ENCODE results near the gene ULK3. TPM values are rescaled to one million over a fixed set of nuclear protein-coding genes. Genes with fewer than 3 reads are reported as not detected.

ULK3 gene
- total and polyA plus RNA-seq, 10 of the 15 experiments (the other 5 are each of a cell fraction or from before 2014, with no cell fraction given), result 0.64 to 38.8 (median 27.1) TPM

- TF ChIP-seq, protein P1, sequence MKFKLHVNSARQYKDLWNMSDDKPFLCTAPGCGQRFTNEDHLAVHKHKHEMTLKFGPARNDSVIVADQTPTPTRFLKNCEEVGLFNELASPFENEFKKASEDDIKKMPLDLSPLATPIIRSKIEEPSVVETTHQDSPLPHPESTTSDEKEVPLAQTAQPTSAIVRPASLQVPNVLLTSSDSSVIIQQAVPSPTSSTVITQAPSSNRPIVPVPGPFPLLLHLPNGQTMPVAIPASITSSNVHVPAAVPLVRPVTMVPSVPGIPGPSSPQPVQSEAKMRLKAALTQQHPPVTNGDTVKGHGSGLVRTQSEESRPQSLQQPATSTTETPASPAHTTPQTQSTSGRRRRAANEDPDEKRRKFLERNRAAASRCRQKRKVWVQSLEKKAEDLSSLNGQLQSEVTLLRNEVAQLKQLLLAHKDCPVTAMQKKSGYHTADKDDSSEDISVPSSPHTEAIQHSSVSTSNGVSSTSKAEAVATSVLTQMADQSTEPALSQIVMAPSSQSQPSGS (IDR thresholded peaks at IDR 0.05; ENCODE audit: low read length), result no peak
- no peak for TF ChIP-seq JUNB (IDR thresholded peaks at IDR 0.05)
Measured at GRCh38 chr15:74791007-74791406, 51.9 kb downstream of the ULK3 start (continued).

- in situ Hi-C loops (cut with MboI), result no loop called here
- POLR2A ChIA-PET, result interaction anchor here (1.3 to 14.2 kb wide), 3 partner anchors 9 to 388 kb away, joined by 5 to 602 read pairs (median 6); partner anchors contain the start of gene CSK
- peaks cover 68% of the 10 kb centered on the region for H3K4me1 ChIP-seq (ENCODE audit: control insufficient read depth, insufficient read depth, low read length)
- SMC1A ChIA-PET (ENCODE audit: uncharacterized antibody, unreplicated experiment), result interaction anchor here (0.7 to 15.7 kb wide), 5 partner anchors 8 to 159 kb away, joined by 3 to 811 read pairs (median 4); partner anchors contain the start of gene CSK
- H4K20me1 ChIP-seq (ENCODE audit: control insufficient read depth, insufficient read depth), result no peaks in the 10 kb centered on the region
- RAD21 ChIA-PET (ENCODE audit: unreplicated experiment), result interaction anchor here (1.0 to 25.2 kb wide), 5 partner anchors 0 to 387 kb away, joined by 4 to 1186 read pairs (median 7); partner anchors contain the start of gene CSK
- no peak overlapping the region for H2AFZ ChIP-seq (ENCODE audit: control insufficient read depth, low read depth, low read length)
- H3K79me2 ChIP-seq (ENCODE audit: control insufficient read depth, insufficient read depth, low read length), result peaks cover 91% of the 10 kb centered on the region
- H3K27me3 ChIP-seq (replicated peaks in 1 of 2; ENCODE audit: control insufficient read depth in 2 of 2, insufficient read depth in 2 of 2, low read length in 1 of 2), result no peaks in the 10 kb centered on the region
- H3K4me3 ChIP-seq, result peak overlapping the region; percentile 77
- peaks cover 13 to 14% of the 10 kb centered on the region in 2 experiments; a peak in 3 of 4 replicates for H3K36me3 ChIP-seq (ENCODE audit: control insufficient read depth in 2 of 2, insufficient read depth in 2 of 2, low read length in 1 of 2)
- no peaks in the 10 kb centered on the region for H3K9me3 ChIP-seq (replicated peaks; ENCODE audit: control insufficient read depth, insufficient read depth, low read length)
- 0% methylated on average over 15 of the region's 15 CpGs for WGBS (ENCODE audit: insufficient coverage, insufficient replicate concordance, low lambda C conversion rate, missing lambda C conversion rate)
- ATAC-seq, result peak; percentile 22
- CTCF ChIA-PET, result interaction anchor here (1.1 to 25.9 kb wide), 6 partner anchors 8 to 156 kb away, joined by 3 to 1288 read pairs (median 14); partner anchors contain the start of gene CSK
- peak overlapping the region; percentile 82 for H3K9ac ChIP-seq (ENCODE audit: control insufficient read depth, insufficient read depth, low read length)
- no peak for DNase-seq (ENCODE audit: low read depth, low spot score)
- intact Hi-C loops (cut with micrococcal nuclease; ENCODE audit: unreplicated experiment), result no loop called here
- H3K4me2 ChIP-seq (ENCODE audit: control insufficient read depth, insufficient read depth), result peak overlapping the region; percentile 67
- no peak for FAIRE-seq
- H3K27ac ChIP-seq (ENCODE audit: control insufficient read depth, insufficient read depth), result peak overlapping the region; percentile 96
- BruUV-seq (replicated peaks), result no TSS peak
- TF ChIP-seq NBN (IDR thresholded peaks at IDR 0.05), result peak; percentile 77
- TF ChIP-seq, protein P2, sequence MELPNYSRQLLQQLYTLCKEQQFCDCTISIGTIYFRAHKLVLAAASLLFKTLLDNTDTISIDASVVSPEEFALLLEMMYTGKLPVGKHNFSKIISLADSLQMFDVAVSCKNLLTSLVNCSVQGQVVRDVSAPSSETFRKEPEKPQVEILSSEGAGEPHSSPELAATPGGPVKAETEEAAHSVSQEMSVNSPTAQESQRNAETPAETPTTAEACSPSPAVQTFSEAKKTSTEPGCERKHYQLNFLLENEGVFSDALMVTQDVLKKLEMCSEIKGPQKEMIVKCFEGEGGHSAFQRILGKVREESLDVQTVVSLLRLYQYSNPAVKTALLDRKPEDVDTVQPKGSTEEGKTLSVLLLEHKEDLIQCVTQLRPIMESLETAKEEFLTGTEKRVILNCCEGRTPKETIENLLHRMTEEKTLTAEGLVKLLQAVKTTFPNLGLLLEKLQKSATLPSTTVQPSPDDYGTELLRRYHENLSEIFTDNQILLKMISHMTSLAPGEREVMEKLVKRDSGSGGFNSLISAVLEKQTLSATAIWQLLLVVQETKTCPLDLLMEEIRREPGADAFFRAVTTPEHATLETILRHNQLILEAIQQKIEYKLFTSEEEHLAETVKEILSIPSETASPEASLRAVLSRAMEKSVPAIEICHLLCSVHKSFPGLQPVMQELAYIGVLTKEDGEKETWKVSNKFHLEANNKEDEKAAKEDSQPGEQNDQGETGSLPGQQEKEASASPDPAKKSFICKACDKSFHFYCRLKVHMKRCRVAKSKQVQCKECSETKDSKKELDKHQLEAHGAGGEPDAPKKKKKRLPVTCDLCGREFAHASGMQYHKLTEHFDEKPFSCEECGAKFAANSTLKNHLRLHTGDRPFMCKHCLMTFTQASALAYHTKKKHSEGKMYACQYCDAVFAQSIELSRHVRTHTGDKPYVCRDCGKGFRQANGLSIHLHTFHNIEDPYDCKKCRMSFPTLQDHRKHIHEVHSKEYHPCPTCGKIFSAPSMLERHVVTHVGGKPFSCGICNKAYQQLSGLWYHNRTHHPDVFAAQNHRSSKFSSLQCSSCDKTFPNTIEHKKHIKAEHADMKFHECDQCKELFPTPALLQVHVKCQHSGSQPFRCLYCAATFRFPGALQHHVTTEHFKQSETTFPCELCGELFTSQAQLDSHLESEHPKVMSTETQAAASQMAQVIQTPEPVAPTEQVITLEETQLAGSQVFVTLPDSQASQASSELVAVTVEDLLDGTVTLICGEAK (IDR thresholded peaks at IDR 0.05; ENCODE audit: borderline replicate concordance), result no peak
- TF ChIP-seq, protein P3, sequence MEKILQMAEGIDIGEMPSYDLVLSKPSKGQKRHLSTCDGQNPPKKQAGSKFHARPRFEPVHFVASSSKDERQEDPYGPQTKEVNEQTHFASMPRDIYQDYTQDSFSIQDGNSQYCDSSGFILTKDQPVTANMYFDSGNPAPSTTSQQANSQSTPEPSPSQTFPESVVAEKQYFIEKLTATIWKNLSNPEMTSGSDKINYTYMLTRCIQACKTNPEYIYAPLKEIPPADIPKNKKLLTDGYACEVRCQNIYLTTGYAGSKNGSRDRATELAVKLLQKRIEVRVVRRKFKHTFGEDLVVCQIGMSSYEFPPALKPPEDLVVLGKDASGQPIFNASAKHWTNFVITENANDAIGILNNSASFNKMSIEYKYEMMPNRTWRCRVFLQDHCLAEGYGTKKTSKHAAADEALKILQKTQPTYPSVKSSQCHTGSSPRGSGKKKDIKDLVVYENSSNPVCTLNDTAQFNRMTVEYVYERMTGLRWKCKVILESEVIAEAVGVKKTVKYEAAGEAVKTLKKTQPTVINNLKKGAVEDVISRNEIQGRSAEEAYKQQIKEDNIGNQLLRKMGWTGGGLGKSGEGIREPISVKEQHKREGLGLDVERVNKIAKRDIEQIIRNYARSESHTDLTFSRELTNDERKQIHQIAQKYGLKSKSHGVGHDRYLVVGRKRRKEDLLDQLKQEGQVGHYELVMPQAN (conservative IDR thresholded peaks at IDR 0.05), result no peak; the same call in none of the 2 replicates
- TF ChIP-seq ATF7 (IDR thresholded peaks at IDR 0.05; ENCODE audit: low read depth), result peak; percentile 60; the same call in 1 of the 2 replicates
- no peak for TF ChIP-seq PBX3 (IDR thresholded peaks at IDR 0.05; ENCODE audit: insufficient replicate concordance, low read depth, low read length)
- TF ChIP-seq TCF3 (IDR thresholded peaks at IDR 0.05; ENCODE audit: borderline replicate concordance, insufficient read depth, low read depth, low read length), result no peak
- peak; percentile 7; the same call in 1 of the 2 replicates for TF ChIP-seq ZBED1 (IDR thresholded peaks at IDR 0.05; ENCODE audit: borderline replicate concordance)
- TF ChIP-seq POLR2A (IDR thresholded peaks at IDR 0.05; ENCODE audit: low read depth, low read length), result peak; percentile 54; the same call in 1 of the 2 replicates
- no peak for TF ChIP-seq NRF1 (conservative IDR thresholded peaks at IDR 0.05; ENCODE audit: low read depth, low read length)
- TF ChIP-seq CBX5 (IDR thresholded peaks at IDR 0.05; ENCODE audit: low read depth), result no peak
Measured at GRCh38 chr15:74790080-74790916, 52.7 kb downstream of the ULK3 start.

All from GM12878 (cell line).